Natural killer cell (primary cell): ENCODE measurements around the gene GANC. TPM values are rescaled to one million over a fixed set of nuclear protein-coding genes. Genes with fewer than 3 reads are reported as not detected.

ENCODE experiments used
- ATAC-seq, 3 donors: fragments of 150-1000 bp in 2 of 3; fragments of 200-7000 bp in 1 of 3; cut with Tn5 transposase; 1 replicate in 1 of 3; 2 replicates in 2 of 3; pipeline ENCODE4 v1.10.0; 2021; ENCODE audit warnings: mild to moderate bottlenecking in 2 of 3, moderate library complexity in 2 of 3
- DNase-seq, 2 donors: peaks; one replicate each; pipeline versions ENCODE4 v3.0.0 to v3.0.0-alpha.2; 2013 to 2021; ENCODE audit warnings: mixed read lengths in 1 of 2
- H3K27ac ChIP-seq: one replicate; pipeline ENCODE4 v1.5.1; 2013; ENCODE audit warnings: mild to moderate bottlenecking, low read length
- H3K27me3 ChIP-seq: one replicate; pipeline ENCODE4 v1.6.1; 2013; ENCODE audit warnings: low read length; ENCODE audit not compliant: control insufficient read depth, insufficient read depth
- H3K36me3 ChIP-seq: one replicate; pipeline ENCODE4 v1.6.1; 2013; ENCODE audit warnings: low read length; ENCODE audit not compliant: control insufficient read depth, insufficient read depth
- H3K4me1 ChIP-seq: one replicate; pipeline ENCODE4 v1.6.1; 2013; ENCODE audit warnings: low read length; ENCODE audit not compliant: control insufficient read depth, insufficient read depth
- H3K4me3 ChIP-seq: one replicate; pipeline ENCODE4 v1.5.1; 2013; ENCODE audit warnings: low read length
- H3K9me3 ChIP-seq: one replicate; pipeline ENCODE4 v1.6.1; 2013; ENCODE audit warnings: low read length; ENCODE audit not compliant: control insufficient read depth, insufficient read depth
- H3K27ac Mint-ChIP-seq, 2 donors: one replicate each; pipeline ENCODE4 v1.8.0; 2022; ENCODE audit warnings: mild to moderate bottlenecking in 2 of 2, mixed read lengths in 2 of 2, moderate library complexity in 1 of 2
- H3K27me3 Mint-ChIP-seq, 2 donors: one replicate each; pipeline ENCODE4 v1.8.0; 2022; ENCODE audit warnings: low read depth in 2 of 2, mixed read lengths in 2 of 2
- H3K36me3 Mint-ChIP-seq: one replicate; pipeline ENCODE4 v1.8.0; 2022; ENCODE audit warnings: mixed read lengths
- H3K4me1 Mint-ChIP-seq, 2 donors: one replicate each; pipeline ENCODE4 v1.8.0; 2022; ENCODE audit warnings: mixed read lengths in 2 of 2
- H3K4me3 Mint-ChIP-seq: one replicate; pipeline ENCODE4 v1.8.0; 2022; ENCODE audit warnings: mild to moderate bottlenecking, moderate library complexity, mixed read lengths
- H3K9me3 Mint-ChIP-seq, 2 donors: one replicate each; pipeline ENCODE4 v1.8.0; 2022; ENCODE audit warnings: mixed read lengths in 2 of 2
- CTCF ChIP-seq: fragments of 200-600 bp; IDR thresholded peaks from one replicate; pipeline ENCODE4 v1.8.0; 2022; ENCODE audit warnings: antibody characterized with exemption
- WGBS: methylation state at CpG from one replicate; pipeline ENCODE4 v1.1.7; 2013; ENCODE audit warnings: missing lambda C conversion rate; ENCODE audit not compliant: insufficient coverage; 5-methylcytosine and 5-hydroxymethylcytosine counted together
- intact Hi-C: fragments of 100-400 bp; cut with micrococcal nuclease; formaldehyde crosslinking; loops from one replicate; pipeline ENCODE4 v1.14.2; 2022
- total RNA-seq, 4 donors: library from RNA; stranded (reverse); fragments of 120-200 nt in 1 of 4; gene quantifications; one replicate each; pipeline versions ENCODE4 v1.2.3 to v1.2.4, GENCODE V29; 2013 to 2022

Gene GANC
- total RNA-seq, 3 donors from 2014 or later (not counting 1 experiment from before 2014, with no cell fraction given): 23.5 to 31.3 (median 24.3) TPM

- Histone ChIP-seq H3K9me3 (no peaks in the 10 kb centered on the region), H3K4me1 (peaks cover 22% of the 10 kb centered on the region), H3K4me3 (no peak overlapping the region), H3K27ac (no peak overlapping the region), H3K36me3 (no peaks in the 10 kb centered on the region), H3K27me3 (no peaks in the 10 kb centered on the region)
- intact Hi-C loops: no loop called here
- Mint-ChIP-seq H3K9me3 (no peaks in the 10 kb centered on the region), H3K27me3 (no peaks in the 10 kb centered on the region), H3K36me3 (no peaks in the 10 kb centered on the region), H3K27ac (no peak overlapping the region), H3K4me1 (peaks cover 26 to 30% of the 10 kb centered on the region in 2 donors), H3K4me3 (no peak overlapping the region)
- no peak for TF ChIP-seq CTCF
- 87% methylated on average over 12 of the region's 12 CpGs for WGBS
- DNase-seq: no peak
- no peak for ATAC-seq
Measured at GRCh38 chr15:42404461-42405235, 131.6 kb downstream of the GANC start.

GRCh38 chr15:42405863-42406482, 133.0 kb downstream of the GANC start:
- Mint-ChIP-seq H3K27ac (no peak overlapping the region), H3K9me3 (no peaks in the 10 kb centered on the region), H3K27me3 (no peaks in the 10 kb centered on the region), H3K36me3 (no peaks in the 10 kb centered on the region), H3K4me3 (no peak overlapping the region), H3K4me1 (peaks cover 23 to 24% of the 10 kb centered on the region in 2 donors)
- H3K9me3 ChIP-seq: no peaks in the 10 kb centered on the region
- DNase-seq (no peak), ATAC-seq (no peak)
- H3K36me3 ChIP-seq: peaks cover 3% of the 10 kb centered on the region
- WGBS: 92% methylated on average over 5 of the region's 6 CpGs
- no peak for TF ChIP-seq CTCF
- H3K4me3 ChIP-seq: no peak overlapping the region
- H3K27ac ChIP-seq: no peak overlapping the region
- no peaks in the 10 kb centered on the region for H3K27me3 ChIP-seq
- H3K4me1 ChIP-seq: peaks cover 21% of the 10 kb centered on the region
- intact Hi-C loops: no loop called here

Other genes starting within 250 kb of the GANC start
- not detected for gene PLA2G4D, start 178.6 kb upstream of the GANC start, total RNA-seq
- not detected for gene PLA2G4F, start 116.6 kb upstream of the GANC start, total RNA-seq
- gene VPS39, start 64.9 kb upstream of the GANC start, total RNA-seq: 100 to 1,000 TPM; 104 to 115 (median 112) TPM
- gene TMEM87A, start 232 bp downstream of the GANC start, total RNA-seq: 10 to 100 TPM; 70.8 to 76.4 (median 73.7) TPM
- 10 to 100 TPM in 1 of 3 donors, 1 to 10 TPM in 2; 5.5 to 10.8 (median 6.8) TPM for gene CAPN3, start 86.3 kb downstream of the GANC start, total RNA-seq
- gene ZNF106, start 217.9 kb downstream of the GANC start, total RNA-seq: 10 to 100 TPM; 39.6 to 53.1 (median 52.2) TPM
- gene SNAP23, start 222.4 kb downstream of the GANC start, total RNA-seq: 10 to 100 TPM; 72.7 to 85.2 (median 82.7) TPM